Left ventricle myocardium inferior (tissue), 1 donor: ENCODE measurements around the gene CHAD. TPM values are rescaled to one million over a fixed set of nuclear protein-coding genes. Genes with fewer than 3 reads are reported as not detected.

ENCODE experiments used
- DNase-seq: peaks from one replicate; pipeline ENCODE4 v3.0.0-alpha.2; 2020
- H3K27ac ChIP-seq: fragments of 200-600 bp; replicated peaks from 2 replicates; pipeline ENCODE4 v1.8.0; 2021
- H3K27me3 ChIP-seq: fragments of 200-600 bp; 2 replicates; pipeline ENCODE4 v1.8.0; 2021; ENCODE audit warnings: low read depth
- H3K36me3 ChIP-seq: fragments of 200-600 bp; 2 replicates; pipeline ENCODE4 v1.8.0; 2021
- H3K4me1 ChIP-seq: fragments of 200-600 bp; 2 replicates; pipeline ENCODE4 v1.8.0; 2021
- H3K4me3 ChIP-seq: fragments of 200-600 bp; 2 replicates; pipeline ENCODE4 v1.8.0; 2021; ENCODE audit warnings: mild to moderate bottlenecking, moderate library complexity
- H3K9me3 ChIP-seq: fragments of 200-600 bp; replicated peaks from 2 replicates; pipeline ENCODE4 v1.8.0; 2021
- intact Hi-C: fragments of 100-400 bp; cut with micrococcal nuclease; formaldehyde crosslinking; loops from one replicate; pipeline ENCODE4 v1.11.0; 2022
- total RNA-seq: library from RNA; stranded (reverse); fragmentation: NEBNext Ultra II Directional; extraction: Animal tissue kit (Norgen Biotek cat#: 25700); gene quantifications from one replicate; pipeline ENCODE4 v1.2.1, GENCODE V29; 2021
- TF ChIP-seq, protein P1 (sequence below): fragments of 200-600 bp; IDR thresholded peaks from 2 replicates; pipeline ENCODE4 v1.8.0; 2021; ENCODE audit warnings: antibody characterized with exemption, mild to moderate bottlenecking, borderline replicate concordance
- donor health status: DM: no; HTN: yes; CAD: no; lungs with severe emphysema.

The CHAD gene
- total RNA-seq, 1 donor from 2014 or later, result not detected

DNA sequence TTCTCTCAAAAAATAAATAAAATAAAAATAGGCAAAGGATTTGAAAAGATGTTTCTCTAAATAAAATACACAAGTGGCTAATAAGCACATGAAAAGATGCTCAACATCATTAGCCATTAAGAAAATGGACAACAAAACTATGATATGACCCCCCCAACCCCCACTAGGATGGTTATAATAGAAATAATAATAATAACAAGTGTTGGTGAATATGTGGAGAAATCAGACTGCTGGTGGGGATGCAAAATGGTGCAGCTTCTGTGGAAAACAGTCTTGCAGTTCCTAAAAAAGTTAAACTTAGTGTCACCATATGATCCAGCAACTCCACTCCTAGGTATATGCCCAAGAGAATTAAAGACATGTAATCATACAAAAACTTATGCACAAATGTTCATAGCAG lies 30.6 kb upstream of the CHAD start:
- Histone ChIP-seq H3K4me1 (no peaks in the 10 kb centered on the region), H3K36me3 (no peaks in the 10 kb centered on the region), H3K9me3 (no peaks in the 10 kb centered on the region), H3K27ac (no peak overlapping the region), H3K27me3 (no peaks in the 10 kb centered on the region), H3K4me3 (no peak overlapping the region)
- intact Hi-C loops, result no loop called here
- TF ChIP-seq, protein P1, sequence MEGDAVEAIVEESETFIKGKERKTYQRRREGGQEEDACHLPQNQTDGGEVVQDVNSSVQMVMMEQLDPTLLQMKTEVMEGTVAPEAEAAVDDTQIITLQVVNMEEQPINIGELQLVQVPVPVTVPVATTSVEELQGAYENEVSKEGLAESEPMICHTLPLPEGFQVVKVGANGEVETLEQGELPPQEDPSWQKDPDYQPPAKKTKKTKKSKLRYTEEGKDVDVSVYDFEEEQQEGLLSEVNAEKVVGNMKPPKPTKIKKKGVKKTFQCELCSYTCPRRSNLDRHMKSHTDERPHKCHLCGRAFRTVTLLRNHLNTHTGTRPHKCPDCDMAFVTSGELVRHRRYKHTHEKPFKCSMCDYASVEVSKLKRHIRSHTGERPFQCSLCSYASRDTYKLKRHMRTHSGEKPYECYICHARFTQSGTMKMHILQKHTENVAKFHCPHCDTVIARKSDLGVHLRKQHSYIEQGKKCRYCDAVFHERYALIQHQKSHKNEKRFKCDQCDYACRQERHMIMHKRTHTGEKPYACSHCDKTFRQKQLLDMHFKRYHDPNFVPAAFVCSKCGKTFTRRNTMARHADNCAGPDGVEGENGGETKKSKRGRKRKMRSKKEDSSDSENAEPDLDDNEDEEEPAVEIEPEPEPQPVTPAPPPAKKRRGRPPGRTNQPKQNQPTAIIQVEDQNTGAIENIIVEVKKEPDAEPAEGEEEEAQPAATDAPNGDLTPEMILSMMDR, result no peak
- no peak for DNase-seq

DNA sequence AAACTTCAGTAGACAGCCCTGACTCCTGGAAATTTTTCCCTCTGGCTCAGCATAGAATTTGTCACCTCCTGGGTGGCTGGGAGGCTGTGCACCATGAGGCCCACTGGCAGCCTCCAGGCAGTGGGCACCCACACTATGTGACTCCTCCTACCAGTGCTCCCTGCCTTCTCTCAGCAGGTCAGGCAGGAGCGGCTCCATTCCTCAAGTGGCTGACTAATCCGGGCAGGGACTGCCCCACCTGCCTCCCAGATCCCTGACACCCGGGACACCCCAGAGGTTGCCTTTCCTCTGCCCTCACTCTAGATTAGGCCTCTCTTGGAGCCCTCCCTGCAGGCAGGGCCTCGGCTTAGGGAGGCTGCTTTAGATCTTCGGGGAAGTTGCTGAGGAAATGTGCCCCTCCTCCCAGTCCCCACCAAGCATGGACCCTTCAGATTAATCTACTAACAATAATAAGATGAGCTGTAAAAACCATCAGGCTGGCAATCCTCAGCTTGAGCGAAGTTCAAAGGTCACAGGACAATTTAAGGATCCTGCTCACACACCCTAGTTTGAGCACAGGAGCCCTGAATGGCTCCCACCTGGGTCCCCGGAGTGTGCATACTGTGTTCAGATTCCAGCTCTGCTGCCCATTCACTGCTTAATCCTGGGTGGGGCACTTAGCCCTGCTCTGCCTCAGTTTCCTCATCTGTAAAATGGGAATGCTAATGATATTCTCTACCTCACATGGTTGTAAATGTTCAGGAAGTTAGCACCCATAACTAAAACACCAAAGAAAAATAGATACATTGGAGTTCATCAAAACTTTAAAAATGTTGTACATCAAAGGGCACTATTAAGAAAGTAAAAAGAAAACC lies 29.6 kb upstream of the CHAD start:
- intact Hi-C loops, result no loop called here
- TF ChIP-seq, protein P1, result no peak
- H3K4me3 ChIP-seq, result no peak overlapping the region
- H3K36me3 ChIP-seq, result no peaks in the 10 kb centered on the region
- no peak for DNase-seq
- no peaks in the 10 kb centered on the region for H3K9me3 ChIP-seq
- H3K27me3 ChIP-seq, result no peaks in the 10 kb centered on the region
- no peaks in the 10 kb centered on the region for H3K4me1 ChIP-seq
- no peak overlapping the region for H3K27ac ChIP-seq

DNA sequence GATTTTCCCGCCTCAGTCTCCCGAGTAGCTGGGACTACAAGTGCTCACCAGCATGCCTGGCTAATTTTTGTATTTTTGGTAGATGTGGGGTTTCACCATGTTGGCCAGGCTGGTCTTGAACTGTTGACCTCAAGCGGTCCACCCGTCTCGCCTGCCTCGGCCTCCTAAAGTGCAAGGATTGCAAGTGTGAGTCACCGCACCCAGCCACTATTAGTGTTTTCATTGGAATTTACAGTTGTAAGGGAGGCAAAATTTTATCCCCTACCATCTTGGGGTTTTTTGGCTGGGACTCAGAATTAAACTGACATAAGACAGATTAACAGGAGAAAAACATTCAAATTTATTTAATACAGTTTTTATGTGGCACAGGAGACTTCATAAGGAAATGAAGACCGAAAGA lies 27.2 kb upstream of the CHAD start:
- Histone ChIP-seq H3K27ac (no peak overlapping the region), H3K36me3 (no peaks in the 10 kb centered on the region), H3K9me3 (no peaks in the 10 kb centered on the region), H3K27me3 (no peaks in the 10 kb centered on the region), H3K4me1 (no peaks in the 10 kb centered on the region), H3K4me3 (no peak overlapping the region)
- intact Hi-C loops, result no loop called here
- no peak for DNase-seq
- TF ChIP-seq, protein P1, result no peak

DNA sequence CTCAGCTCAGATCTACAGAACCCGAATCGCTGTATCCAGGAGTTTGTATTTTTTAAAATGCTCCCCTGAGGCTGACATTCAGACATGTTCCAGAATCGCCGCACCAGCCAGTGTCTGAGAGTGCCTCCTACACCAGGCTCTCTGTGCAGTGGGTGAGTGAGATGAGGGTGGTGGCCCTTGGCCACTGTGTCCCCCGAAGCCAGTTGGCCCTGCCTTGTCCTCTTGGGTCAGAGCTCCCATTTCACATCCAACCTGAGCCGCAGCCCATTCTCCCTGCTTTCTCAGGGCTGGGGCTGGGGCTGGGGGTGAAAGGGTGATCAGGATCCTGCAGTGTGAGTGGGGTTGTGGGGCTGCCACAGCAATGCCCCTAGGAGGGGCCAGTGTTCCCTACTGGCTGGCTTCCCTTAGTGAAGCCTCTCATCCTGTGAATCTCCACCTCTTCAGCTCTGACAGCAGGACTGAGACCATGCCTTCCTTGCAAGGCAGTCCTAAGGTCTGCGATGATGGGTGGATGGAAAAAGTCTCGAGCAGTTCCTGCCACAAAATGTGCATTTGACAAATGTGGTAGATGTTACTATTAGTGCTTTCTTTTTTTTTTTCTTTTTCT lies 26.6 kb upstream of the CHAD start:
- H3K27me3 ChIP-seq, result no peaks in the 10 kb centered on the region
- H3K36me3 ChIP-seq, result no peaks in the 10 kb centered on the region
- H3K4me1 ChIP-seq, result no peaks in the 10 kb centered on the region
- no peak for DNase-seq
- intact Hi-C loops, result no loop called here
- no peak overlapping the region for H3K27ac ChIP-seq
- no peaks in the 10 kb centered on the region for H3K9me3 ChIP-seq
- H3K4me3 ChIP-seq, result no peak overlapping the region
- TF ChIP-seq, protein P1, result no peak

DNA sequence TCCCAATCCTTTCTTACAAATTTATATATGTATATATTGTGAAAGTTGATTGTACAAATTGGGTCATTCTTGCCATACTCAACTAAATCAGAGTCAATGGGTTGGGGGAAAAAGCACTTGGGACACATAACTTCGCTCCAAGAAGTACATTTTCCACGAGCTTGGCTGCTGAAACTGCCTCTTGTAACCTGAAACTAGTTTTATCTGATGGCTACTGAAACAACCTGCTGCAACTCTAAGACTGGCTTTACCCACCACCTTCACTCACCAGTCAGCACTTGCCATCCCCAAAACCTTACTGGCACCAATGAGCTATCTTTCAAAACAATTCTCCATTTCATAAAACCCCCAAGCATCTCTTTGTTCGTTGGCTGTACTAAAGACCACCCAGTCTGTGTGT lies 25.1 kb upstream of the CHAD start:
- TF ChIP-seq, protein P1, result no peak
- DNase-seq, result no peak
- H3K9me3 ChIP-seq, result no peaks in the 10 kb centered on the region
- H3K27me3 ChIP-seq, result no peaks in the 10 kb centered on the region
- no peaks in the 10 kb centered on the region for H3K36me3 ChIP-seq
- no peak overlapping the region for H3K27ac ChIP-seq
- intact Hi-C loops, result no loop called here
- no peak overlapping the region for H3K4me3 ChIP-seq
- no peaks in the 10 kb centered on the region for H3K4me1 ChIP-seq
